Fibroblast of the conjunctiva (primary cell): ENCODE data around the gene TTC13.

Experiments
- DNase-seq: peaks from one replicate; pipeline ENCODE4 v3.0.0-alpha.2; 2010; ENCODE audit warnings: low read depth

Gene TTC13

GRCh38 chr1:230868736-230869385 lies 109.8 kb downstream of the TTC13 start:
- DNase-seq, result no peak

GRCh38 chr1:230867903-230868735 lies 110.5 kb downstream of the TTC13 start, which contains the start of gene C1orf198:
C1orf198 (minus strand) TSS chr1:230868521; CDS start chr1:230868512, 9 bp downstream.
- no peak for DNase-seq

GRCh38 chr1:230867101-230867902 lies 111.4 kb downstream of the TTC13 start:
- DNase-seq, result no peak

GRCh38 chr1:230866171-230867070 lies 112.2 kb downstream of the TTC13 start:
- DNase-seq, result no peak

GRCh38 chr1:230865062-230865817 lies 113.4 kb downstream of the TTC13 start:
- DNase-seq, result no peak

GRCh38 chr1:230864441-230864840 lies 114.2 kb downstream of the TTC13 start:
- DNase-seq, result no peak

GRCh38 chr1:230863449-230863848 lies 115.2 kb downstream of the TTC13 start:
- no peak for DNase-seq

GRCh38 chr1:230861970-230862595 lies 116.6 kb downstream of the TTC13 start:
- DNase-seq, result peak; percentile 69

- no peak for DNase-seq
These were observed 117.2 kb downstream of the TTC13 start for GRCh38 chr1:230861489-230861888.

- DNase-seq, result no peak
These were observed 117.9 kb downstream of the TTC13 start for GRCh38 chr1:230860617-230861384.

GRCh38 chr1:230858918-230859729 lies 119.5 kb downstream of the TTC13 start:
- no peak for DNase-seq

- DNase-seq, result no peak
These were observed 120.3 kb downstream of the TTC13 start for GRCh38 chr1:230858236-230858820.

GRCh38 chr1:230857822-230858221 lies 120.8 kb downstream of the TTC13 start:
- no peak for DNase-seq

- DNase-seq, result no peak
These were observed 121.6 kb downstream of the TTC13 start for GRCh38 chr1:230857077-230857476.
